HG03520 (cell line): Measurements from ENCODE around the gene GOLGA8F.
"Not testable (repeated sequence)": the region's sequence is repeated elsewhere in the genome, so short reads cannot be mapped to it uniquely, and the experiment has no call there.

ENCODE experiments used
- ATAC-seq: cut with Tn5 transposase; IDR thresholded peaks from one replicate; pipeline ENCODE4 v1.9.1; 2021; ENCODE audit warnings: mild to moderate bottlenecking, moderate library complexity; ENCODE audit not compliant: unreplicated experiment

Gene GOLGA8F

GRCh38 chr15:28378364-28378763 lies at the start of gene GOLGA8F:
GOLGA8F (plus strand) TSS chr15:28378664; CDS start chr15:28378762, 98 bp downstream.
- not testable (repeated sequence) for ATAC-seq

GRCh38 chr15:28357984-28358383 lies 20.5 kb upstream of the GOLGA8F start, which contains the start of gene GOLGA6L24:
GOLGA6L24 (minus strand) TSS chr15:28358084; CDS start chr15:28358023, 61 bp downstream.
- not testable (repeated sequence) for ATAC-seq

- ATAC-seq, result not testable (repeated sequence)
Measured at GRCh38 chr15:28365502-28365901, 13.0 kb upstream of the GOLGA8F start.

GRCh38 chr15:28380053-28380452 lies 1.6 kb downstream of the GOLGA8F start:
- not testable (repeated sequence) for ATAC-seq

GRCh38 chr15:28396022-28396421 lies 17.6 kb downstream of the GOLGA8F start:
- not testable (repeated sequence) for ATAC-seq

GRCh38 chr15:28402774-28403435 lies 24.4 kb downstream of the GOLGA8F start:
- not testable (repeated sequence) for ATAC-seq

- not testable (repeated sequence) for ATAC-seq
Measured at GRCh38 chr15:28420470-28420869, 42.0 kb downstream of the GOLGA8F start.

GRCh38 chr15:28435594-28435993 lies 57.1 kb downstream of the GOLGA8F start:
- ATAC-seq, result not testable (repeated sequence)
